Activated CD4-positive, alpha-beta T cell treated with anti-CD3 and anti-CD28 coated beads, Interleukin-2, amount 50 U/mL, for 48 hours (primary cell): ENCODE results near the gene DCAF5.
A peak's percentile ranks its signal among the peaks of the same experiment; 100 is the strongest.

Experiments
- DNase-seq, 2 experiments: peaks; one replicate each; pipeline ENCODE4 v3.0.0-alpha.2; 2020

DCAF5 gene

GRCh38 chr14:69142101-69142500, 10.8 kb downstream of the DCAF5 start:
- DNase-seq = no peak

- DNase-seq = no peak
These were observed 11.4 kb downstream of the DCAF5 start for GRCh38 chr14:69141550-69141949.

GRCh38 chr14:69139743-69140142, 13.2 kb downstream of the DCAF5 start:
- DNase-seq = no peak

- DNase-seq = no peak
These were observed 14.9 kb downstream of the DCAF5 start for GRCh38 chr14:69137843-69138535.

- DNase-seq = no peak
These were observed 15.5 kb downstream of the DCAF5 start for GRCh38 chr14:69137416-69137815.

- no peak for DNase-seq
These were observed 17.8 kb downstream of the DCAF5 start for GRCh38 chr14:69135133-69135532.

GRCh38 chr14:69133206-69134125, 19.5 kb downstream of the DCAF5 start:
- peak in 1 of 2 experiments; percentile 23 for DNase-seq

GRCh38 chr14:69132513-69133181, 20.3 kb downstream of the DCAF5 start:
- no peak for DNase-seq

GRCh38 chr14:69131176-69131575, 21.7 kb downstream of the DCAF5 start:
- no peak for DNase-seq

GRCh38 chr14:69129264-69129880, 23.5 kb downstream of the DCAF5 start:
- DNase-seq = peak; percentile 65 to 75

GRCh38 chr14:69118305-69118704, 34.6 kb downstream of the DCAF5 start:
- DNase-seq = no peak

GRCh38 chr14:69117020-69117767, 35.7 kb downstream of the DCAF5 start:
- no peak for DNase-seq

GRCh38 chr14:69115407-69116185, 37.3 kb downstream of the DCAF5 start:
- DNase-seq = no peak

GRCh38 chr14:69114763-69115162, 38.2 kb downstream of the DCAF5 start:
- DNase-seq = no peak

- DNase-seq = no peak
These were observed 44.6 kb downstream of the DCAF5 start for GRCh38 chr14:69108358-69108757.

GRCh38 chr14:69107407-69108003, 45.4 kb downstream of the DCAF5 start:
- peak in 1 of 2 experiments; percentile 18 for DNase-seq

GRCh38 chr14:69106451-69106850, 46.5 kb downstream of the DCAF5 start:
- DNase-seq = no peak

GRCh38 chr14:69105326-69105725, 47.6 kb downstream of the DCAF5 start:
- DNase-seq = no peak

GRCh38 chr14:69101331-69101826, 51.5 kb downstream of the DCAF5 start:
- no peak for DNase-seq

GRCh38 chr14:69097974-69098373, 54.9 kb downstream of the DCAF5 start:
- no peak for DNase-seq
